Kidney (tissue), 14 donors: ENCODE measurements around the gene PSMA2. TPM values are rescaled to one million over a fixed set of nuclear protein-coding genes. Genes with fewer than 3 reads are reported as not detected.

Source experiments
- DNase-seq, 5 donors: peaks; one replicate each; pipeline ENCODE4 v3.0.0-alpha.2; 2013 to 2020
- FAIRE-seq: peaks from 2 replicates; lab custom pipeline; 2012; peaks lifted over from hg19 to GRCh38; lab: Jason Lieb, UNC
- H3K27ac ChIP-seq, 2 donors: one replicate each; pipeline ENCODE4 v1.7.0; 2013; ENCODE audit warnings: low read depth in 2 of 2, low read length in 2 of 2, inconsistent platforms in 1 of 2
- H3K27me3 ChIP-seq: one replicate; pipeline ENCODE4 v1.7.1; 2013; ENCODE audit warnings: low read length, inconsistent platforms; ENCODE audit not compliant: control insufficient read depth, insufficient read depth
- H3K36me3 ChIP-seq, 3 donors: one replicate each; pipeline versions ENCODE4 v1.7.0 to v1.7.1; 2013; ENCODE audit warnings: low read length in 3 of 3, control low read depth in 1 of 3, inconsistent platforms in 1 of 3; ENCODE audit not compliant: insufficient read depth in 3 of 3, control insufficient read depth in 2 of 3
- H3K4me1 ChIP-seq, 3 donors: one replicate each; pipeline versions ENCODE4 v1.7.0 to v1.7.1; 2013; ENCODE audit warnings: low read length in 3 of 3, inconsistent platforms in 1 of 3, low read depth in 1 of 3; ENCODE audit not compliant: control insufficient read depth in 2 of 3, insufficient read depth in 2 of 3
- H3K4me3 ChIP-seq, 3 donors: one replicate each; pipeline versions ENCODE4 v1.7.0 to v1.8.1; 2013; ENCODE audit warnings: low read length in 3 of 3, control low read depth in 1 of 3, inconsistent platforms in 1 of 3
- H3K9ac ChIP-seq, 3 donors: one replicate each; pipeline versions ENCODE4 v1.7.0 to v1.7.1; 2013; ENCODE audit warnings: low read length in 3 of 3, control low read depth in 1 of 3, inconsistent platforms in 1 of 3
- H3K9me3 ChIP-seq, 3 donors: one replicate each; pipeline versions ENCODE4 v1.7.0 to v1.7.1; 2013; ENCODE audit warnings: low read length in 3 of 3, control low read depth in 1 of 3, inconsistent platforms in 1 of 3; ENCODE audit not compliant: control insufficient read depth in 2 of 3, insufficient read depth in 1 of 3
- intact Hi-C: fragments of 100-400 bp; cut with DNase I; formaldehyde crosslinking; loops from one replicate; pipeline ENCODE4 v1.11.1; 2022
- polyA plus RNA-seq: library from polyadenylated mRNA; stranded (reverse); fragments of 350-450 nt; fragmentation: Illumina TruSeq; extraction: RNeasy Lipid Tissue Mini Kit (QIAGEN cat#74804); gene quantifications from one replicate; pipeline ENCODE4 v1.2.3, GENCODE V29; 2014; ENCODE audit warnings: low read depth, low replicate concordance; ENCODE audit not compliant: insufficient read depth
- total RNA-seq: library from RNA; stranded (reverse); fragmentation: NEBNext Ultra II Directional; extraction: Animal tissue kit (Norgen Biotek cat#: 25700); gene quantifications from one replicate; pipeline ENCODE4 v1.2.1, GENCODE V29; 2021
- TF ChIP-seq, protein P1 (sequence below): IDR thresholded peaks from 3 replicates; pipeline ENCODE4 v1.5.1; 2012; ENCODE audit warnings: mild to moderate bottlenecking, moderate library complexity, borderline replicate concordance; ENCODE audit not compliant: insufficient read depth; ENCODE audit errors: extremely low read depth
- donor health status: control.
- donor health status: control.
- donor health status: control.
- donor health status: control.
- donor health status: control.
- donor health status: DM: yes; HTN: yes; CAD: no.
- donor health status: Normal renal cell carcinoma (clear cell type).

PSMA2 gene
- total and polyA plus RNA-seq, 2 donors from 2014 or later = 60.5 to 202 TPM

DNA sequence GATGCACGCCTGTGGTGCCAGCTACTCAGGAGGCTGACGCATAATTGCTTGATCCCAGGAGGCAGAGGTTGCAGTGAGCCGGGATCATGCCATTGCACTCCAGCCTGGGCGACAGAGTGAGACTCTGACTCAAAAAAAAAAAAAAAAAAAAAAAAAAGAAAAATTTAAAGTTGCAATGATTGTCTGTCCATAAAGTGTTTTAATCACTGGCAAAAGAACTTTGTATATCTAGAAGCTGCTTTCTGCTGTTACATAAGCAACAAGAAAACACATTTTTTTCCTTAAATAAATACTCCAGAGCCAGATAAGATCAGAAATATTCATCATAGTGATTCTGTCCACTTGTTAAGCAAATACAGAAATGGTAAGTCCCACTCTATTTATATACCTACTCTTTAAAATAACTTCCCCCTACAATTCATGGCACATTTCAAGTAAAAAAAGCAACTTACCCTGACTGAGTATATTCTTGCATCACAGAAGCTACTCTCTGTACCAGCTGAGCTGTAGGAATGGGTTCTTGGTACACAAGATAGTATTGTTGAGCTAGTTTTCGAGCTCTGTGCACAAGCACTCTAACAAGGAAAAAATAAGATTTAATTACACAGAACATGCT is 7.6 kb downstream of the PSMA2 start:
- FAIRE-seq = no peak
- no peaks in the 10 kb centered on the region for H3K9me3 ChIP-seq
- DNase-seq = no peak
- H3K4me3 ChIP-seq = no peak overlapping the region
- peaks cover 0 to under 1% (median 0%) of the 10 kb centered on the region in 3 donors for H3K4me1 ChIP-seq
- TF ChIP-seq, protein P1, sequence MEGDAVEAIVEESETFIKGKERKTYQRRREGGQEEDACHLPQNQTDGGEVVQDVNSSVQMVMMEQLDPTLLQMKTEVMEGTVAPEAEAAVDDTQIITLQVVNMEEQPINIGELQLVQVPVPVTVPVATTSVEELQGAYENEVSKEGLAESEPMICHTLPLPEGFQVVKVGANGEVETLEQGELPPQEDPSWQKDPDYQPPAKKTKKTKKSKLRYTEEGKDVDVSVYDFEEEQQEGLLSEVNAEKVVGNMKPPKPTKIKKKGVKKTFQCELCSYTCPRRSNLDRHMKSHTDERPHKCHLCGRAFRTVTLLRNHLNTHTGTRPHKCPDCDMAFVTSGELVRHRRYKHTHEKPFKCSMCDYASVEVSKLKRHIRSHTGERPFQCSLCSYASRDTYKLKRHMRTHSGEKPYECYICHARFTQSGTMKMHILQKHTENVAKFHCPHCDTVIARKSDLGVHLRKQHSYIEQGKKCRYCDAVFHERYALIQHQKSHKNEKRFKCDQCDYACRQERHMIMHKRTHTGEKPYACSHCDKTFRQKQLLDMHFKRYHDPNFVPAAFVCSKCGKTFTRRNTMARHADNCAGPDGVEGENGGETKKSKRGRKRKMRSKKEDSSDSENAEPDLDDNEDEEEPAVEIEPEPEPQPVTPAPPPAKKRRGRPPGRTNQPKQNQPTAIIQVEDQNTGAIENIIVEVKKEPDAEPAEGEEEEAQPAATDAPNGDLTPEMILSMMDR = no peak
- no peak overlapping the region for H3K27ac ChIP-seq
- H3K36me3 ChIP-seq = peaks cover 20 to 49% (median 21%) of the 10 kb centered on the region in 3 donors
- intact Hi-C loops = no loop called here
- no peaks in the 10 kb centered on the region for H3K27me3 ChIP-seq
- H3K9ac ChIP-seq = no peak overlapping the region

DNA sequence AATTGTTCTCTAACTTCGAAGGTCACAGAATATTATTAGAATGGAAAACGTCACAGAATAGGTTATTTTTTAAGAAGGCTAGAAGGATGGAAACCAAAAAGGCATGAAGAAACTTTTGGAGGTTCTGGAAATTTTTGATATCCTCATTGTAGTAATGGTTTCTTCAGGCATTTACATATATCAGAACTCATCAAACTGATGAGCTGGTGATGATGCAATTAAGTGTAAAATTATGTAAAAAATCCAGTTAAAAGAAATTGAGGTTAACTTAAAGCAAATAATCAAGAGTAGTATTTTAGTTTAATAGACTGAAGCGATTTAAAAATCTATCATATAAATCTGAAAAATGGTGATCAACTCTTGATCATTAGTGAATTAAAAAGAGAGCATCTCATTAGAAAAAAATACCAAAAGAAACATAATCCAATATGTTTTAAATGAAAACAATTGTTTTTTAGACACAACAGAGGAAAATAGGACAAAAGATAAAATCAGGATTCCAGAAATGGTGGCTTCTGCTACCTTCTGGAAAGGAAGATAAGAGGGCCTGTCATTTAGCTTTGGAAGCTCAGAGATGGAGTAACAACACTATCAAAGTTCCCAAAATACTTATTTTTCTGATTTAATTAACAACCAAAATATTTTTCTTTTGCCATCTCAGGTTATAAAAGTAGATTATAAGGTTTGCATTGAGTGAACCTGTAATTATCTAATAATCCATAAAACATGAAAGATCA is 9.8 kb downstream of the PSMA2 start:
- peaks cover 23 to 56% (median 26%) of the 10 kb centered on the region in 3 donors for H3K36me3 ChIP-seq
- DNase-seq (no peak), FAIRE-seq (no peak)
- H3K4me3 ChIP-seq = no peak overlapping the region
- no peak overlapping the region for H3K27ac ChIP-seq
- H3K27me3 ChIP-seq = no peaks in the 10 kb centered on the region
- TF ChIP-seq, protein P1 = no peak
- intact Hi-C loops = no loop called here
- no peaks in the 10 kb centered on the region for H3K9me3 ChIP-seq
- no peaks in the 10 kb centered on the region for H3K4me1 ChIP-seq
- H3K9ac ChIP-seq = no peak overlapping the region

DNA sequence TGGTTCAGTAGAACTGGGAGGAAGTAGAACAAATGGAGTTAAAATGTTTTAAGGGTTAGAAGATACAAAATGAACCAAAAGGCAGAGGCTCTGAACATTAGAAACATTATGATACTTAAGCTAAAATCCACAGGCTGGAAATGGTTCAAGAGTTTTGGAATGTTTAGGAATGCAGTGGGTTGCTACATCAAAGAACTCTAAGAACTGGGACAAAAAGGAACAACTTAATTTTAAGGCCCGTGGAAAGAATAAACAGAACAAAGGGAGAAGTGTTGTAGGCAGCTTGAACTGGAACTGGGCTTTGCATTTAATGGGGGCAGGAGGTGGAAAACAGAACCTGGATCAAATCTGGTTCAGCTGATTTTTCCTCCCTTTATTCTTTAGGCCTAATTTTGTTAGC is 16.6 kb downstream of the PSMA2 start:
- intact Hi-C loops = no loop called here
- no peaks in the 10 kb centered on the region for H3K9me3 ChIP-seq
- no peak overlapping the region for H3K27ac ChIP-seq
- FAIRE-seq = no peak
- peaks cover 2 to 29% (median 15%) of the 10 kb centered on the region in 3 donors for H3K36me3 ChIP-seq
- no peaks in the 10 kb centered on the region for H3K27me3 ChIP-seq
- H3K4me3 ChIP-seq = no peak overlapping the region
- H3K9ac ChIP-seq = no peak overlapping the region
- H3K4me1 ChIP-seq = peaks cover 4 to 12% (median 8%) of the 10 kb centered on the region in 3 donors
- TF ChIP-seq, protein P1 = no peak
- peak in 2 of 5 donors; percentile 38 to 49 for DNase-seq
